ENCODE results near the gene ESYT2.

DNA sequence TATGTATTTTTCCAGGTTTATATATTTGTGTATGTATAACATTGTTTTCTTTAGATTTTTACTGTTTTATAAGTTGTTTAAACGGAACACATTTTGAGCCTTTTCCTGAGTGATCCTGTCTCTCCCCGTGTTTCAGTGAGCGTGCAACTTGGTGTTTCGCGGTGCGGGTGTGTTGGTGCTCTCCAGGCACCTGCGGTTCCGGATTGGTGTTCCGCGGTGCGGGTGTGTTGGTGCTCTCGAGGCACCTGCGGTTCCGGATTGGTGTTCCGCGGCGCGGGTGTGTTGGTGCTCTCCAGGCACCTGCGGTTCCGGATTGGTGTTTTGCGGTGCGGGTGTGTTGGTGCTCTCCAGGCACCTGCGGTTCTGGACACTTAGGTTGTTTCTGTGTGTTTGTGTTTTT, 47.7 kb upstream of the ESYT2 start:
- TF ChIP-seq CTCF (conservative IDR thresholded peaks at IDR 0.05; ENCODE audit: low read depth, low read length) (no peak), EZH2 (IDR thresholded peaks at IDR 0.05; ENCODE audit: borderline replicate concordance, low read depth, low read length, poor library complexity, severe bottlenecking) (no peak)

Measured in A673 (cell line).